Left colon (tissue), 2 donors: ENCODE measurements around the gene PSMB5. TPM values are rescaled to one million over a fixed set of nuclear protein-coding genes. Genes with fewer than 3 reads are reported as not detected.

Experiments
- ATAC-seq: fragments of 200-7000 bp; cut with Tn5 transposase; one replicate; pipeline ENCODE4 v1.9.1; 2020; ENCODE audit warnings: mild to moderate bottlenecking, moderate library complexity
- DNase-seq, 2 donors: peaks; one replicate each; pipeline ENCODE4 v3.0.0-alpha.2; 2020
- intact Hi-C, 2 donors: fragments of 100-400 bp; cut with DNase I in 1 of 2; cut with micrococcal nuclease in 1 of 2; formaldehyde crosslinking; loops; one replicate each; pipeline versions ENCODE4 v1.11.2 to v1.14.0; 2022; cut with DNase I, micrococcal nuclease
- total RNA-seq, 2 donors: library from RNA; stranded (reverse); fragmentation: NEBNext Ultra II Directional; extraction: Animal tissue kit (Norgen Biotek cat#: 25700); gene quantifications; one replicate each; pipeline ENCODE4 v1.2.1, GENCODE V29; 2021
- donor health status: DM: no; HTN: no; CAD: no.
- donor health status: DM: yes; HTN: yes; CAD: no.

Gene PSMB5
- total RNA-seq, 2 donors from 2014 or later = 77.9 to 80.6 TPM

GRCh38 chr14:23047751-23048693 lies 13.3 kb upstream of the PSMB5 start:
- DNase-seq = no peak
- ATAC-seq = no peak
- intact Hi-C loops = no loop called here

- DNase-seq (no peak), ATAC-seq (no peak)
- intact Hi-C loops = no loop called here
Observed at GRCh38 chr14:23047034-23047634, 12.4 kb upstream of the PSMB5 start.

GRCh38 chr14:23045419-23046357 lies 11.0 kb upstream of the PSMB5 start:
- DNase-seq (no peak), ATAC-seq (no peak)
- intact Hi-C loops = no loop called here

GRCh38 chr14:23044840-23045239 lies 10.1 kb upstream of the PSMB5 start:
- no peak for DNase-seq
- intact Hi-C loops = no loop called here
- ATAC-seq = peak; percentile 66

GRCh38 chr14:23043754-23044153 lies 9.1 kb upstream of the PSMB5 start:
- ATAC-seq = no peak
- intact Hi-C loops = no loop called here
- DNase-seq = no peak

GRCh38 chr14:23043145-23043544 lies 8.4 kb upstream of the PSMB5 start:
- no peak for ATAC-seq
- no peak for DNase-seq

GRCh38 chr14:23042162-23042965 lies 7.7 kb upstream of the PSMB5 start, which contains the start of gene PSMB11:
Gene PSMB11, plus strand, starts transcription at chr14:23042212. Its CDS starts 14 bp downstream, at chr14:23042226.
- intact Hi-C loops = no loop called here

More at GRCh38 chr14:23043145-23043544, 8.4 kb upstream of the PSMB5 start:
- intact Hi-C loops = no loop called here

GRCh38 chr14:23041729-23042128 lies 7.0 kb upstream of the PSMB5 start:
- intact Hi-C loops = no loop called here
- DNase-seq = no peak
- no peak for ATAC-seq

More at GRCh38 chr14:23042162-23042965, 7.7 kb upstream of the PSMB5 start, which contains the start of gene PSMB11:
- ATAC-seq (no peak), DNase-seq (no peak)

GRCh38 chr14:23040100-23040499 lies 5.4 kb upstream of the PSMB5 start:
- no peak for ATAC-seq
- DNase-seq = no peak
- intact Hi-C loops = no loop called here

GRCh38 chr14:23035303-23036144 lies 824 bp upstream of the PSMB5 start:
- ATAC-seq (no peak), DNase-seq (no peak)
- intact Hi-C loops = no loop called here

- intact Hi-C loops = no loop called here
- ATAC-seq = no peak
- no peak for DNase-seq
Observed at GRCh38 chr14:23033801-23034497, 751 bp downstream of the PSMB5 start.

- intact Hi-C loops = no loop called here
- ATAC-seq (no peak), DNase-seq (no peak)
Observed at GRCh38 chr14:23033251-23033727, 1.4 kb downstream of the PSMB5 start.

- intact Hi-C loops = no loop called here
- no peak for DNase-seq
- ATAC-seq = no peak
Observed at GRCh38 chr14:23030936-23031335, 3.8 kb downstream of the PSMB5 start.

- ATAC-seq (no peak), DNase-seq (no peak)
- intact Hi-C loops = no loop called here
Observed at GRCh38 chr14:23028799-23029198, 5.9 kb downstream of the PSMB5 start.

- DNase-seq = no peak
- intact Hi-C loops = no loop called here
- ATAC-seq = peak; percentile 44
Observed at GRCh38 chr14:23025151-23025814, 9.4 kb downstream of the PSMB5 start.

GRCh38 chr14:23024612-23025075 lies 10.1 kb downstream of the PSMB5 start:
- intact Hi-C loops = no loop called here
- ATAC-seq (no peak), DNase-seq (no peak)
